GM19468 (cell line): ENCODE data around the gene CLIP2.
"Not testable (repeated sequence)": the region's sequence is repeated elsewhere in the genome, so short reads cannot be mapped to it uniquely, and the experiment has no call there.

Experiments used
- ATAC-seq: cut with Tn5 transposase; IDR thresholded peaks from one replicate; pipeline ENCODE4 v1.9.1; 2021; ENCODE audit warnings: mild to moderate bottlenecking, moderate library complexity, moderate number of reproducible peaks; ENCODE audit not compliant: unreplicated experiment; ENCODE audit errors: extremely low read depth

The CLIP2 gene

GRCh38 chr7:74325210-74325565, 36.0 kb downstream of the CLIP2 start:
- no peak for ATAC-seq

DNA sequence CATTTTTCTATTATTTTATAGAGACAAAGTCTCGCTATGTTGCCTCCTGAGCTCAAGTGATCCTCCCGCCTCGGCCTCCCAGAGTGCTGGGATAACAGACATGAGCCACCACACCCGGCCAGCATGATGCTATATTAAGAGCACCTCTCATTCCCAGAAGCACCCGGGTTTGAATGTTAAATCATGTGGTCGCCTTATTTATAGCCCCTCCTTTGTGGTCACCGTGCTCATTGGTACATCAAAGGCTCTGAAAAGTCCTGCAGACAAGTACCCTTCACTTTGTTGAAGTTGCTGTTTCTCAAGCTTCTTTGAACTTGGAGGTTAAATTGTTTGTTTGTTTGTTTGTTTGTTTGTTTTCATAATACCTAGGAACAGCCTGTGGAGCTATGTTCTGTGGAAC, 40.0 kb downstream of the CLIP2 start:
- ATAC-seq = no peak

DNA sequence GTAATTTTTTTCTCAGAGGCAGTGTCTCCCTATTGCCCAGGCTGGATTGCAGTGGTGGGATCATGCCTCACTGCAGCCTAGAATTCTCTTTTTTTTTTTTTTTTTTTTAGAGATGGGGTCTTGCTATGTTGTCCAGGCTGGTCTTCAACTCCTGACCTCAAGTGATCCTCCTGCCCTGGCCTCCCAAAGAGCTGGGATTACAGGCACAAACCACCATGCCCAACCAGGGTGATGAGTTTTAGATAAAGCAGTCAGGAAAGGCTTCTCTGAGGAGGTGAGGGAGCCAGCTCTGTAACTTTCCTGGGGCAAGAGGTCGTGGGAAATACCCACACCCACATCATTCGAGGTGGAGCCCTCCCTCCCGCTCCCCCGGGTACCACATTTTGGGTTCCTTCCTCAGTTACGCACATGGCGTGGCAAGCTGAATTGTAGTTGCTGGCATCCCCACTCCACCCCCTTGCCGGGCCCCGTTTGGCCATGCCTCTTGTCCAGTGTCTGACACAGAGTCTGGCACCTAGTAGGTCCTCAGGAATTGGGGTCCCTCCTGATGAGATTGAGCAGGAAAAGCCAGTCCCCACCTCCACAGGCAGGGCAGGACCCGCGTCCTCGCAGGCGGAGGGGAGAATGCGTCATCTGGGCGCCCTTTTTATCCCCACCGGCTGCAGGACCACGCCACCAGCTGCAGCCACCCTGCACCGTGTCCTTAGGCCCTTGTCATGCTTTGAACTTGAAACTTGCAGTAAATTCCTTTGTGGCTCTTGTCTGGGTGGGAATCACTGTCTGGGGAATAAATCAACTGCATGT, 43.4 kb downstream of the CLIP2 start:
- no peak for ATAC-seq

GRCh38 chr7:74334030-74334429, 44.8 kb downstream of the CLIP2 start:
- ATAC-seq = no peak

GRCh38 chr7:74337926-74338325, 48.7 kb downstream of the CLIP2 start:
- ATAC-seq = no peak

- no peak for ATAC-seq
Measured at GRCh38 chr7:74338366-74339108, 49.3 kb downstream of the CLIP2 start.

DNA sequence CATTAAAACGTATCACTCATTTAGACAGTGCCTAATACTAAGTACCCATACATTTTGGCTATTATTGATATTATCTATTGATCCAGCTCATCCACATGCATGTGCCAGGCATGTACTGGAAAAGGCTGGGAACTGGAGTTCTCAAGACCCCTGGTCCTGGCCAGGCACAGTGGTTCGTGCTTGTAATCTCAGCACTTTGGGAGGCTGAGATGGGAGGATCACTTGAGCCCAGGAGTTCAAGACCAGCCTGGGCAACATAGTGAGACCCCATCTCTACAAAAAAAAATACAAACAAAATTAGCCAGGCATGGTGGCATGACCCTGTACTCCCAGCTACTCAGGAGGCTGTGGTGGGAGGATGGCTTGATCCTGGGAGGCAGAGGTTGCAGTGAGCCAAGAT, 50.4 kb downstream of the CLIP2 start:
- not testable (repeated sequence) for ATAC-seq

- no peak for ATAC-seq
Measured at GRCh38 chr7:74343281-74344131, 54.3 kb downstream of the CLIP2 start.

DNA sequence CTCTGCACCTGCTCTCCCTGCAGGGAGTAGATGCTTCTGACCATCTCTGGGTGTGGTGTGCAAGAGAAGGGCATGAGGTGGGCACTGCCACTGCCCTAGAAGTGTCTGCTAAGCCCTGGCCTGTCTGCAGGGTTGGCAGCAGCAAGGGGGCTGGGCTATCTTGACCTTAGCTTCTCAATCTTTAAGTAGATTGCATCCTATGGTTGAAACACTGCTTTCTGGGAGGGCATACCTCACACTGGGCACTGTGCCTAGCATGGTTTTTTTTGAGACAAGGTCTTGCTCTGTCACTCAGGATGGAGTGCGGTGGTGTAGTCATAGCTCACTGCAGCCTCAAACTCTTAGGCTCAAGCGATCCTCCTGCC, 54.9 kb downstream of the CLIP2 start:
- ATAC-seq = no peak

DNA sequence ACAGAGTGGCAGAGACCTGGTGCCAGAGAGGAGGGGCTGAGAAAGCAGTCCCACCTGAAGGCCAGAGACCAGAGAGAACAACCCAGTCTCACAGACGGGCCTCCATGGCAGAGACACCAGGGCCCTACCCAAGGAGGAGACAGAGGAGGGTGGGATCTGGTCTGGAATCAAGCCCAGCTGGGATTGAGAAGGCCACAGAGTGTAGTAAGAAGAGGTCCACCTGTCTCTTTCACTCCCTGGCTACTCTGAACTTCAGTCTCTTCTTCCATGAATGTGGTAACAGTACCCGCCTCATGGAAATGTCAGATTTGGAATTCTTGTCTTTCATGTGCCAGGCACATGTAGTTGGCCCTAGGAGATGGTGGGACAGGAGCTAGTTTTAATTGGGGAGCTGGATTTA, 55.6 kb downstream of the CLIP2 start:
- ATAC-seq = no peak

- ATAC-seq = no peak
Measured at GRCh38 chr7:74345970-74346369, 56.8 kb downstream of the CLIP2 start.

- no peak for ATAC-seq
Measured at GRCh38 chr7:74349621-74350020, 60.4 kb downstream of the CLIP2 start.

DNA sequence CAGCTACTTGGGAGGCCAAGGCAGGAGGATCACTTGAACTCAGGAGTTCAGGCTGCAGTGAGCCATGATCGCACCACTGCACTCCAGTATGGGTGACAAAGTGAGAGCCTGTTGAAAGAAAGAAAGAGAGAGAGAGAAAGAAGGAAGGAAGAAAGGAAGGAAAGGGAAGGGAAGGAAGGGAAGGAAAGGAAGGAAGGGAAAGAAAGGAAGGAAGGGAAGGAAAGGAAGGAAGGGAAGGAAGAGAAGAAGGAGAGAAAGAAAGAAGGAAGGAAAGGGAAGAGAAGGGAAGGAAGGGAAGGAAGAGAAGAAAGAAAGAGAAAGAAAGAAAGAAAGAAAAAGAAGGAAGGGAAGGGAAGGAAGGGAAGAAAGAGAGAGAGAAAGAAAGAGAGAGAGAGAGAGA, 61.5 kb downstream of the CLIP2 start:
- ATAC-seq = no peak

DNA sequence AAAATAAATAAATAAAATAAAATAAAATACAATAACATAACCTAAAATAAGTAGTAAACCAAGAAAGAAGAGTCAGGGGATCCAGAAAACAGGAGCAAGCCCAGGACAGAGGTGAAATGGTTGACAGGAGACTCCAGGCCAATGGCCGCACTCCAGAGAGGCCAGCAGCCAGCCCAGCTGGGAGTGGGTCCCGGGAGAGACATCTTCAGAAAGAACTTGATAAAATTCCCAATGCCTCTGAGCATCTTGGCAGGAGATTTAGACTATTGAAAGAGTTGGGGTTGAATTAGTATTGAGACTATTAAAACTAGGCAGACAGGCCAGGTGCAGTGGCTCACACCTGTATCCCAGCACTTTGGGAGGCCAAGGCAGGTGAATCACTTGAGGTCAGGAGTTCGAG, 62.6 kb downstream of the CLIP2 start:
- ATAC-seq = no peak

DNA sequence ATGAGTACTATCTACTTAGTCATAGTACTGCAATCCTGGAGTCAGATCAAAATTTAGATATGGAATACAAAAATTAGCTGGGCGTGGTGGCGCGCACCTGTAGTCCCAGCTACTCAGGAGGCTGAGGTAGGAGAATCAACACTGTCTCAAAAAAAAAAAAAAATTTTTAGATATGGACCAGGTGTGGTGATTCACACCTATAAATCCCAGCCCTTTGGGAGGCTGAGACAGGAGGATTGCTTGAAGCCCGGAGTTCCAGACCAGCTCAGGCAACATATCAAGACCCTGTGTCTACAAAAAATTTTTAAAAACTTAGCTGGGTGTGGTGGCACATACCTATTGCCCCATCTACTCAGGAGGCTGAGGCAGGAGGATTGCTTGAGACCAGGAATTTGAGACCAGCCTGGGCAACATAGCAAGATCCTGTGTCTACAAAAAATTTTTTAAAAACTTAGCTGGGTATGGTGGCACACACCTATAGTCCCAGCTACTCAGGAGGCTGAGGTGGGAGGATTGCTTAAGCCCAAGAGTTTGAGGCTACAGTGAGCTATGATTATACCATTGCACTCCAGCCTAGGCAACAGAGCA, 63.4 kb downstream of the CLIP2 start:
- not testable (repeated sequence) for ATAC-seq

GRCh38 chr7:74354009-74354408, 64.8 kb downstream of the CLIP2 start:
- no peak for ATAC-seq

DNA sequence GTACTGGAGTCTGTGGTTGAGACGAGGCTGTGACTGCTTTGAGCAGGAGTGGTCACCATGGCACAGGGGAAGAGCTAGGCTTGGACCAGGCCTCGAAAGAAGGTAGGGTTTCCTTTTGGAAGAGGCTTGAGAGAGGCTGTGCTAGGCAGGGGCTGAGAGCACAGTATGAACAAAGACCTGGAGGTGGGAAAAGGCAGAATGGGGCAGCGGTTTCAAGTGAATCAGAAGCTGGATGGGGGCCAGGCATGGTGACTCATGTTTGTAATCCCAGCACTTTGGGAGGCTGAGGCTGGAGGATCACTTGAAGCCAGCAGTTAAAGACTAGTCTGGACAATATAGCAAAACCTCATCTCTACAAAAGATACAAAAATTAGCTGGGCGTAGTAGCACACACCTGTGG, 65.9 kb downstream of the CLIP2 start:
- no peak for ATAC-seq

- ATAC-seq = no peak
Measured at GRCh38 chr7:74356589-74357315, 67.5 kb downstream of the CLIP2 start.

GRCh38 chr7:74360008-74360407, 70.8 kb downstream of the CLIP2 start:
- no peak for ATAC-seq

GRCh38 chr7:74362266-74362665, 73.1 kb downstream of the CLIP2 start:
- ATAC-seq = no peak
